GM12878 (cell line): ENCODE results near the gene PLP2. TPM values are rescaled to one million over a fixed set of nuclear protein-coding genes. Genes with fewer than 3 reads are reported as not detected.

ENCODE experiments used
- ATAC-seq: fragments of 200-7000 bp; cut with Tn5 transposase; 3 replicates; pipeline ENCODE4 v1.9.1; 2020; ENCODE audit warnings: mild to moderate bottlenecking, moderate library complexity
- BruUV-seq: library from RNA; stranded (reverse); fragments of 400-500 nt; replicated peaks from 2 replicates; lab custom pipeline; 2021; lab: Mats Ljungman, UMichigan
- CTCF ChIA-PET: fragments of 300-600 bp; sonication (Branson Sonifier 250); formaldehyde crosslinking; extraction: SDS; loops from one replicate; lab custom pipeline; 2021; ENCODE audit warnings: inconsistent platforms; lab: Yijun Ruan, JAX
- POLR2A ChIA-PET: fragments of 350-600 bp; formaldehyde crosslinking; extraction: SDS; loops from one replicate; lab custom pipeline; 2021; ENCODE audit warnings: inconsistent platforms; lab: Charles Lee
- RAD21 ChIA-PET: fragments of 300-600 bp; sonication (Branson Sonifier 250); formaldehyde crosslinking; loops from one replicate; lab custom pipeline; 2023; ENCODE audit warnings: antibody characterized with exemption; ENCODE audit not compliant: unreplicated experiment; lab: Charles Lee
- SMC1A ChIA-PET: fragments of 300-600 bp; sonication (Branson Sonifier 250); formaldehyde crosslinking; loops from one replicate; lab custom pipeline; 2023; ENCODE audit not compliant: unreplicated experiment, uncharacterized antibody; lab: Charles Lee
- DNase-seq: peaks from one replicate; pipeline ENCODE4 v3.0.0-alpha.2; 2011; ENCODE audit warnings: low read depth, low spot score
- FAIRE-seq: peaks from 3 replicates; lab custom pipeline; 2011; peaks lifted over from hg19 to GRCh38; lab: Jason Lieb, UNC
- H2AFZ ChIP-seq: 2 replicates; pipeline ENCODE4 v1.6.0; 2011; ENCODE audit warnings: low read depth, low read length, control low read depth; ENCODE audit not compliant: control insufficient read depth
- H3K27ac ChIP-seq: 2 replicates; pipeline ENCODE4 v1.5.1; 2011; ENCODE audit warnings: control low read depth; ENCODE audit not compliant: control insufficient read depth, insufficient read depth
- H3K27me3 ChIP-seq, 2 experiments: replicated peaks in 1 of 2; 2 replicates each; pipeline versions ENCODE4 v1.6.0 to v1.6.1; 2011; ENCODE audit warnings: low read length in 1 of 2; ENCODE audit not compliant: control insufficient read depth in 2 of 2, insufficient read depth in 2 of 2
- H3K36me3 ChIP-seq, 2 experiments: 2 replicates each; pipeline ENCODE4 v1.5.1; 2011; ENCODE audit warnings: low read length in 1 of 2; ENCODE audit not compliant: control insufficient read depth in 2 of 2, insufficient read depth in 2 of 2
- H3K4me1 ChIP-seq: 2 replicates; pipeline ENCODE4 v1.6.1; 2011; ENCODE audit warnings: mild to moderate bottlenecking, low read length, moderate library complexity, mixed read lengths; ENCODE audit not compliant: control insufficient read depth, insufficient read depth
- H3K4me2 ChIP-seq: 2 replicates; pipeline ENCODE4 v1.6.0; 2011; ENCODE audit warnings: control low read depth; ENCODE audit not compliant: control insufficient read depth, insufficient read depth
- H3K4me3 ChIP-seq: fragments of 200-600 bp; sonication (generic); 2 replicates; pipeline ENCODE4 v1.5.1; 2016
- H3K79me2 ChIP-seq: 2 replicates; pipeline ENCODE4 v1.6.0; 2011; ENCODE audit warnings: low read length; ENCODE audit not compliant: control insufficient read depth, insufficient read depth
- H3K9ac ChIP-seq: 2 replicates; pipeline ENCODE4 v1.8.0; 2011; ENCODE audit warnings: low read length, control low read depth, mixed read lengths; ENCODE audit not compliant: control insufficient read depth, insufficient read depth
- H3K9me3 ChIP-seq: replicated peaks from 3 replicates; pipeline ENCODE4 v1.5.1; 2011; ENCODE audit warnings: mild to moderate bottlenecking, low read length; ENCODE audit not compliant: control insufficient read depth, insufficient read depth
- H4K20me1 ChIP-seq: 2 replicates; pipeline ENCODE4 v1.6.0; 2011; ENCODE audit not compliant: control insufficient read depth, insufficient read depth
- BCL11A ChIP-seq: IDR thresholded peaks from 2 replicates; pipeline ENCODE4 v1.6.1; 2011; ENCODE audit warnings: low read depth, low read length
- BHLHE40 ChIP-seq, 2 experiments: fragments of 450-650 bp in 1 of 2; IDR thresholded peaks; 2 replicates each; pipeline ENCODE4 v1.6.1; 2011 to 2017; ENCODE audit warnings: low read depth in 2 of 2, borderline replicate concordance in 1 of 2, improper control_type of control experiment in 1 of 2, low read length in 1 of 2, mild to moderate bottlenecking in 1 of 2
- CHD1 ChIP-seq: IDR thresholded peaks from 2 replicates; pipeline ENCODE4 v1.6.1; 2012; ENCODE audit warnings: low read depth, low read length, improper control_type of control experiment
- ETV6 ChIP-seq, 2 experiments: fragments of 450-650 bp in 1 of 2; IDR thresholded peaks in 1 of 2; conservative IDR thresholded peaks in 1 of 2; 2 replicates each; pipeline ENCODE4 v1.6.1; 2014; ENCODE audit warnings: antibody characterized with exemption in 1 of 2, borderline replicate concordance in 1 of 2, low read depth in 1 of 2, mild to moderate bottlenecking in 1 of 2, moderate library complexity in 1 of 2
- FOXK2 ChIP-seq: fragments of 450-650 bp; IDR thresholded peaks from 2 replicates; pipeline ENCODE4 v1.6.1; 2017; ENCODE audit warnings: mild to moderate bottlenecking, moderate library complexity
- FOXM1 ChIP-seq: IDR thresholded peaks from 2 replicates; pipeline ENCODE4 v1.6.1; 2012; ENCODE audit warnings: low read depth, mild to moderate bottlenecking, inconsistent platforms, low read length, moderate library complexity
- JUND ChIP-seq: IDR thresholded peaks from 2 replicates; pipeline ENCODE4 v1.6.1; 2012; ENCODE audit warnings: low read depth, mild to moderate bottlenecking, low read length, improper control_type of control experiment, moderate library complexity
- LARP7 ChIP-seq: fragments of 450-650 bp; IDR thresholded peaks from 2 replicates; pipeline ENCODE4 v1.6.1; 2017; ENCODE audit warnings: mild to moderate bottlenecking
- MXI1 ChIP-seq: fragments of 150-350 bp; IDR thresholded peaks from 2 replicates; pipeline ENCODE4 v1.6.1; 2011; ENCODE audit warnings: low read depth, mild to moderate bottlenecking, inconsistent platforms, low read length, improper control_type of control experiment
- POLR2A ChIP-seq: IDR thresholded peaks from 2 replicates; pipeline ENCODE4 v1.6.1; 2011; ENCODE audit warnings: low read depth, mild to moderate bottlenecking, low read length
- STAT1 ChIP-seq: fragments of 450-650 bp; conservative IDR thresholded peaks from 2 replicates; pipeline ENCODE4 v1.6.1; 2014; ENCODE audit warnings: antibody characterized with exemption, mild to moderate bottlenecking
- TARDBP ChIP-seq: IDR thresholded peaks from 2 replicates; pipeline ENCODE4 v1.6.1; 2016; ENCODE audit warnings: borderline replicate concordance
- TBL1XR1 ChIP-seq: IDR thresholded peaks from 2 replicates; pipeline ENCODE4 v1.6.1; 2012; ENCODE audit warnings: low read depth, low read length, improper control_type of control experiment
- YY1 ChIP-seq: IDR thresholded peaks from 2 replicates; pipeline ENCODE4 v1.6.1; 2011; ENCODE audit warnings: low read depth, mild to moderate bottlenecking, low read length
- ZNF24 ChIP-seq: fragments of 450-650 bp; IDR thresholded peaks from 2 replicates; pipeline ENCODE4 v1.6.1; 2017; ENCODE audit warnings: antibody characterized with exemption, mild to moderate bottlenecking
- WGBS: methylation state at CpG from one replicate; pipeline ENCODE4 v1.1.6; 2016; ENCODE audit warnings: low lambda C conversion rate; ENCODE audit not compliant: insufficient replicate concordance, insufficient coverage; ENCODE audit errors: missing lambda C conversion rate; 5-methylcytosine and 5-hydroxymethylcytosine counted together
- in situ Hi-C: fragments of 300-500 bp; cut with MboI; formaldehyde crosslinking; loops from 9 replicates; pipeline ENCODE4 v1.14.3; 2018; ENCODE audit warnings: mixed read lengths
- intact Hi-C: fragments of 100-400 bp; cut with micrococcal nuclease; formaldehyde crosslinking; loops from one replicate; pipeline ENCODE4 v1.14.2; 2022; ENCODE audit not compliant: unreplicated experiment
- polyA plus RNA-seq, 11 experiments: library from polyadenylated mRNA; depleted of rRNA in 4 of 11; unstranded in 6 of 11; stranded (reverse) in 5 of 11; fragments of >200 nt; fragmentation: Nextera tagmentation in 4 of 11; fragmentation: Illumina TruSeq in 1 of 11; extraction: Ambion mirVana in 4 of 11; extraction: Trizol in 1 of 11; gene quantifications; 1 replicate in 1 of 11; 2 replicates in 10 of 11; pipeline versions ENCODE4 v1.2.1 to v1.2.3, GENCODE V29; 2011 to 2016; ENCODE audit warnings: inconsistent platforms in 2 of 11, missing spikeins in 2 of 11, low read depth in 1 of 11
- total RNA-seq, 4 experiments: library from RNA; depleted of rRNA in 3 of 4; stranded (reverse); fragments of >200 nt in 3 of 4; fragmentation: Illumina TruSeq in 1 of 4; extraction: Trizol in 1 of 4; gene quantifications; 2 replicates each; pipeline versions ENCODE4 v1.2.1 to v1.2.3, GENCODE V29; 2013 to 2021
- TF ChIP-seq, protein P1 (sequence below): fragments of 450-650 bp; IDR thresholded peaks from 2 replicates; pipeline ENCODE4 v1.6.1; 2016; ENCODE audit warnings: mild to moderate bottlenecking
- TF ChIP-seq, protein P2 (sequence below), 3 experiments: IDR thresholded peaks in 2 of 3; conservative IDR thresholded peaks in 1 of 3; 2 replicates each; pipeline ENCODE4 v1.5.1; 2011; ENCODE audit warnings: low read depth in 3 of 3, low read length in 3 of 3, mild to moderate bottlenecking in 3 of 3, control low read depth in 2 of 3, moderate library complexity in 2 of 3, inconsistent platforms in 1 of 3, mixed read lengths in 1 of 3; ENCODE audit not compliant: control insufficient read depth in 2 of 3, insufficient read depth in 1 of 3; ENCODE audit errors: extremely low read depth in 1 of 3

Gene PLP2
- total and polyA plus RNA-seq, 10 of the 15 experiments (the other 5 are each of a cell fraction or from before 2014, with no cell fraction given) = 56.6 to 177 (median 99.3) TPM

DNA sequence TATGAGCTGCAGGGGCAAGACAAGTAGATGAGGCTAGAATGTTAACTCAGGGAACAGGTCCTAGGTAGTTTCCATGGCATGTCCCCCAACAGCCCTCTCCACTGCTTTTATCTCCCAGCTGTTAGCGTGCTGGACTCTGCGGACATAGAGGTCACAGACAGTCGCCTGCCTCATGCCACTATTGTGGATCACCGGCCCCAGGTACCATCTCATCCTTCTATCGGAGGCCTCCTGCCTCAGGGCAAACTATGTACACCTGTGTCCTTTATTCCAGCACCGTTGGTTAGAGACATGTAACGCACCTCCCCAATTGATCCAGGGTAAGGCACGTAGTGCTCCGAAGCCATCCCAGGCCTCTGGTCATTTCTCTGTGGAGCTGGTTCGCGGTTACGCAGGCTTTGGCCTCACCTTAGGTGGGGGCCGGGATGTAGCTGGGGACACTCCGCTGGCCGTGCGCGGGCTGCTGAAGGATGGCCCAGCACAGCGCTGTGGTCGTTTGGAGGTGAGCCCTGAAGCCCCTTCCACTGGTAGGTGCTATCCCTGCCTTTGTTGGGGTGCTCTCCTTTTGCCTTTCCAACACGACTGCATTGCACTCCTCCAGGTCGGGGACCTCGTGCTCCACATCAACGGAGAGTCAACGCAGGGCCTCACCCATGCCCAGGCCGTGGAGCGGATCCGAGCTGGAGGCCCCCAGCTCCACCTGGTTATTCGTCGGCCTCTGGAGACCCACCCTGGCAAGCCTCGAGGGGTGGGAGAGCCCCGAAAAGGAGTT is 6.9 kb upstream of the PLP2 start (continued):
- TF ChIP-seq ETV6 (conservative IDR thresholded peaks at IDR 0.05 in 1 of 2, IDR thresholded peaks at IDR 0.05 in 1 of 2; ENCODE audit: borderline replicate concordance in 1 of 2, low read depth in 1 of 2) (no peak), STAT1 (no peak), TARDBP (no peak), YY1 (no peak), ZNF24 (no peak), LARP7 (no peak), FOXM1 (no peak)

DNA sequence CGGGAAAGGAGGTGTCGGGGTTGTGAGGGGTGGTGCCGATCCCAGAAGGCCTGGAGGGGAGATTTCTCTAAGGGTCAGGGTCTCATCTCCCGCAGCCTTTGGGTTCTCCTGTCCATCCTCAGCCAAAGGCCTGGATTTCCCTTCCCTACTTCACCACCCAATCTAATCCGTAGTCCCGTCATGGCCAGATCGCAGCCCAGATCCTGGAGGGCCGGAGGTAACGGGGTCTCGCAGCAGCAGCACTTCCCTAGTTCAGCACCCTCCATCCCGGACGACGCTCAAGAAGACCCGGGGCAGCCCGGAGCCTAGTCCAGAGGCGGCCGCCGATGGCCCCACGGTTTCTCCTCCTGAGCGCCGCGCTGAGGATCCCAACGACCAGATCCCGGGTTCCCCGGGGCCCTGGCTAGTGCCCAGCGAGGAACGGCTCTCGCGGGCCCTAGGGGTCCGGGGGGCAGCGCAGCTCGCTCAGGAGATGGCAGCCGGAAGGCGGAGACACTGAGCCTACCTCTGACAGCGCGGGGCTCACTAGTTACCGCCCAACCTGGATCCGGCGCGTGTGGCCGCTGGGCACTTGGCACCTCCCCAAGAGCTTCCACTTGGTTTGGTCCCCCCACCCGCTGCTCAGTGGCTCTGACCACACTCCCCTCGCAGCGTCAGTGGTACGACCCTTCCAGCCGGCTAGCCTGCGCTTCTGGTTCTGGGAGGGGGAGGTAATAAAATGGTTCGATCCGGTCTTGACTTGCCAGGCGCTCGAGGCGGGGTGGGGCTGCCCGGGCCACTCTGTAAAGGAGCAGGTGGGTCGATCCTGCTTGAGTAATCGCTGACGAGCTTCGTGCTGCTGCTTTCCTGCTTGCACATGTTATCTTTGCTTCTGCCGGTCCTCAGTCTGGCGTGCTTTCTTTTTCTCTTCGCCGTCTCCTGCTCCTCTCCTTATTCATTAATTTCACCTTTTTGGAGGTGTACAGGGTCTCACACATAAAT is 5.5 kb upstream of the PLP2 start:
- ChIA-PET CTCF (interaction anchor here (0.6 to 5.2 kb wide), 6 partner anchors 11 to 405 kb away, joined by 3 to 57 read pairs (median 17); partner anchors contain the start of gene PRICKLE3), POLR2A (interaction anchor here (0.8 to 5.0 kb wide), 5 partner anchors 11 to 103 kb away, joined by 5 to 28 read pairs (median 7); partner anchors contain the start of genes PPP1R3F and PRICKLE3), SMC1A (interaction anchor here (1.0 to 3.2 kb wide), 6 partner anchors 8 to 103 kb away, joined by 3 to 14 read pairs (median 6); no protein-coding TSS in a partner anchor), RAD21 (interaction anchor here (1.1 to 4.6 kb wide), 5 partner anchors 10 to 43 kb away, joined by 4 to 26 read pairs (median 7); no protein-coding TSS in a partner anchor)
- Histone ChIP-seq H3K9ac (peak overlapping the region; percentile 24; the same call in 1 of the 2 replicates), H3K4me1 (peaks cover 9% of the 10 kb centered on the region), H3K27ac (peak overlapping the region; percentile 78), H3K36me3 (no peaks in the 10 kb centered on the region), H3K4me3 (peak overlapping the region; percentile 37; the same call in 1 of the 2 replicates), H3K27me3 (no peaks in the 10 kb centered on the region), H3K79me2 (no peaks in the 10 kb centered on the region), H4K20me1 (no peaks in the 10 kb centered on the region), H3K9me3 (no peaks in the 10 kb centered on the region; the same call in 2 of the 3 replicates), H3K4me2 (peak overlapping the region; percentile 81), H2AFZ (peak overlapping the region; percentile 11)
- in situ Hi-C loops = no loop called here
- peak; percentile 73 for ATAC-seq
- no TSS peak for BruUV-seq
- peak; percentile 60 for DNase-seq
- 29% methylated on average over 60 of the region's 61 CpGs for WGBS
- intact Hi-C loops = loop anchor here (2.0 kb wide), 2 partner anchors 25 to 43 kb away; partner anchors contain the start of gene GPKOW
- FAIRE-seq = no peak
- TF ChIP-seq FOXK2 (peak; percentile 95), MXI1 (no peak), BCL11A (no peak), BHLHE40 (IDR thresholded peaks at IDR 0.05; ENCODE audit: borderline replicate concordance in 1 of 2, low read depth in 2 of 2, low read length in 1 of 2) (peak; percentile 88 to 89), POLR2A (0 out of 2 replicates have a peak, but pooled peaks have one; percentile 33), JUND (peak; percentile 95), CHD1 (peak; percentile 96), TBL1XR1 (no peak)
- TF ChIP-seq, protein P1, sequence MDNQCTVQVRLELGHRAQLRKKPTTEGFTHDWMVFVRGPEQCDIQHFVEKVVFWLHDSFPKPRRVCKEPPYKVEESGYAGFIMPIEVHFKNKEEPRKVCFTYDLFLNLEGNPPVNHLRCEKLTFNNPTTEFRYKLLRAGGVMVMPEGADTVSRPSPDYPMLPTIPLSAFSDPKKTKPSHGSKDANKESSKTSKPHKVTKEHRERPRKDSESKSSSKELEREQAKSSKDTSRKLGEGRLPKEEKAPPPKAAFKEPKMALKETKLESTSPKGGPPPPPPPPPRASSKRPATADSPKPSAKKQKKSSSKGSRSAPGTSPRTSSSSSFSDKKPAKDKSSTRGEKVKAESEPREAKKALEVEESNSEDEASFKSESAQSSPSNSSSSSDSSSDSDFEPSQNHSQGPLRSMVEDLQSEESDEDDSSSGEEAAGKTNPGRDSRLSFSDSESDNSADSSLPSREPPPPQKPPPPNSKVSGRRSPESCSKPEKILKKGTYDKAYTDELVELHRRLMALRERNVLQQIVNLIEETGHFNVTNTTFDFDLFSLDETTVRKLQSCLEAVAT = peak; percentile 66; the same call in 1 of the 2 replicates
- TF ChIP-seq, protein P2, sequence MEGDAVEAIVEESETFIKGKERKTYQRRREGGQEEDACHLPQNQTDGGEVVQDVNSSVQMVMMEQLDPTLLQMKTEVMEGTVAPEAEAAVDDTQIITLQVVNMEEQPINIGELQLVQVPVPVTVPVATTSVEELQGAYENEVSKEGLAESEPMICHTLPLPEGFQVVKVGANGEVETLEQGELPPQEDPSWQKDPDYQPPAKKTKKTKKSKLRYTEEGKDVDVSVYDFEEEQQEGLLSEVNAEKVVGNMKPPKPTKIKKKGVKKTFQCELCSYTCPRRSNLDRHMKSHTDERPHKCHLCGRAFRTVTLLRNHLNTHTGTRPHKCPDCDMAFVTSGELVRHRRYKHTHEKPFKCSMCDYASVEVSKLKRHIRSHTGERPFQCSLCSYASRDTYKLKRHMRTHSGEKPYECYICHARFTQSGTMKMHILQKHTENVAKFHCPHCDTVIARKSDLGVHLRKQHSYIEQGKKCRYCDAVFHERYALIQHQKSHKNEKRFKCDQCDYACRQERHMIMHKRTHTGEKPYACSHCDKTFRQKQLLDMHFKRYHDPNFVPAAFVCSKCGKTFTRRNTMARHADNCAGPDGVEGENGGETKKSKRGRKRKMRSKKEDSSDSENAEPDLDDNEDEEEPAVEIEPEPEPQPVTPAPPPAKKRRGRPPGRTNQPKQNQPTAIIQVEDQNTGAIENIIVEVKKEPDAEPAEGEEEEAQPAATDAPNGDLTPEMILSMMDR (IDR thresholded peaks at IDR 0.05 in 2 of 3, conservative IDR thresholded peaks at IDR 0.05 in 1 of 3; ENCODE audit: control insufficient read depth in 2 of 3, extremely low read depth in 1 of 3, insufficient read depth in 1 of 3, low read depth in 3 of 3, low read length in 3 of 3) = peak; percentile 9 to 41 (median 41); a peak in 2 of 6 replicates
